ENCODE data around the gene PHACTR1.

Gene PHACTR1

GRCh38 chr6:12947151-12947871 is 230.7 kb downstream of the PHACTR1 start:
- H3K4me3 ChIP-seq (ENCODE audit: low read depth, low read length): no peak overlapping the region
- TF ChIP-seq CTCF (IDR thresholded peaks at IDR 0.05; ENCODE audit: insufficient read depth, low read depth, low read length, missing control alignments): no peak
- no peak for DNase-seq (ENCODE audit: low read depth)

- no peak overlapping the region for H3K4me3 ChIP-seq (ENCODE audit: low read depth, low read length)
- DNase-seq (ENCODE audit: low read depth): no peak
- no peak for TF ChIP-seq CTCF (IDR thresholded peaks at IDR 0.05; ENCODE audit: insufficient read depth, low read depth, low read length, missing control alignments)
These were observed 231.4 kb downstream of the PHACTR1 start for GRCh38 chr6:12947967-12948366.

GRCh38 chr6:12950976-12951375 is 234.4 kb downstream of the PHACTR1 start:
- DNase-seq (ENCODE audit: low read depth): no peak
- H3K4me3 ChIP-seq (ENCODE audit: low read depth, low read length): no peak overlapping the region
- no peak for TF ChIP-seq CTCF (IDR thresholded peaks at IDR 0.05; ENCODE audit: insufficient read depth, low read depth, low read length, missing control alignments)

GRCh38 chr6:12951415-12951814 is 234.8 kb downstream of the PHACTR1 start:
- no peak for DNase-seq (ENCODE audit: low read depth)
- no peak for TF ChIP-seq CTCF (IDR thresholded peaks at IDR 0.05; ENCODE audit: insufficient read depth, low read depth, low read length, missing control alignments)
- no peak overlapping the region for H3K4me3 ChIP-seq (ENCODE audit: low read depth, low read length)

GRCh38 chr6:12952318-12952717 is 235.8 kb downstream of the PHACTR1 start:
- TF ChIP-seq CTCF (IDR thresholded peaks at IDR 0.05; ENCODE audit: insufficient read depth, low read depth, low read length, missing control alignments): no peak
- no peak for DNase-seq (ENCODE audit: low read depth)
- no peak overlapping the region for H3K4me3 ChIP-seq (ENCODE audit: low read depth, low read length)

GRCh38 chr6:12955956-12956355 is 239.4 kb downstream of the PHACTR1 start:
- TF ChIP-seq CTCF (IDR thresholded peaks at IDR 0.05; ENCODE audit: insufficient read depth, low read depth, low read length, missing control alignments): no peak
- no peak overlapping the region for H3K4me3 ChIP-seq (ENCODE audit: low read depth, low read length)
- no peak for DNase-seq (ENCODE audit: low read depth)

- DNase-seq (ENCODE audit: low read depth): no peak
- peak overlapping the region; percentile 51 for H3K4me3 ChIP-seq (ENCODE audit: low read depth, low read length)
- TF ChIP-seq CTCF (IDR thresholded peaks at IDR 0.05; ENCODE audit: insufficient read depth, low read depth, low read length, missing control alignments): no peak
These were observed 240.4 kb downstream of the PHACTR1 start for GRCh38 chr6:12956991-12957320.

All from GM12865 (cell line).